EH (cell line): ENCODE results near the gene MAN2B2.

ENCODE experiments used
- DNase-seq: peaks from one replicate; pipeline ENCODE4 v3.0.0-alpha.2; 2015; ENCODE audit warnings: low read depth

The MAN2B2 gene

DNA sequence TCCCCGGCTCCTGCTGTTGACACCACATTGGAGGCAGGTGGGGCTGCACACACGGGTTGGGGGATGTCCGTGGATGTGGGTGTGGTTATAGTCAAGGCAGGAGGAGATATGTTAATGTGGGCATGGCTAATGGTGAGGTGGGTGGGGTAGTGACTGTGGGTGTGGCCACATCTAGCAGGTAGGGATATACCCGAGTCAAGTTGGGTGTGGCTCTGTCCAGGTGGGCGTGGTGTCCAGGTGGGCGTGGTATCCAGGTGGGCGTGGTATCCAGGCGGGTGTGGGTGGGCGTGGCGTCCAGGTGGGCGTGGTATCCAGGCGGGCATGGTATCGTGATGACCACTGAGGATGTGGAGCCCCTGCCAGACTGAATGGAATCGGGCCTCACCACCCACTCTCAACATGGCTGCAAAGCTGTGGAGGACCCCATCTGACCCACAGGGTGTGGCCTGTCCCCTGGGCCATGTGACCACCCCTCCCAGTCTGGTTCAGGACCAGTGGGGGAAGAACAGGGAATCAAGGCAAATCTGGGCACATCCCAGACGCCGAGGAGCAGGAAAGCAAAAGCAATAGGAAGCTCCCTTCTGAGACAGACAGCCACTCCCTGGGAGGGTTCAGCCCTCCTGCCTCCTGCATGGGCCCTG lies 21.0 kb downstream of the MAN2B2 start:
- DNase-seq: no peak

DNA sequence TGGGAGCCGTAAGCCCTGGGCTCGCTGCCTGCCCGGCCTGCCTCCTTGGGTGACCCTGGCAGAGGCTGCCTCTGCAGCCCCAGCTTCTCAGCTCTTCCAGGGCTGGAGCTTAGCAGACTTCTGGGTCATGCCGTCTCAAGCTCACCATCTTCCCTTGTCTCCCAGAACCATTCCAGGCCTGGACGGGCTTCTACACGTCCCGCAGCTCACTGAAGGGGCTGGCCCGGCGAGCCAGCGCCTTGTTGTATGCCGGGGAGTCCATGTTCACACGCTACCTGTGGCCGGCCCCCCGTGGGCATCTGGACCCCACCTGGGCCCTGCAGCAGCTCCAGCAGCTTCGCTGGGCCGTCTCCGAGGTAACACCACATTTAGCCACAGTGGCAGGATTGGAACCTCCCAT lies 22.0 kb downstream of the MAN2B2 start:
- no peak for DNase-seq

DNA sequence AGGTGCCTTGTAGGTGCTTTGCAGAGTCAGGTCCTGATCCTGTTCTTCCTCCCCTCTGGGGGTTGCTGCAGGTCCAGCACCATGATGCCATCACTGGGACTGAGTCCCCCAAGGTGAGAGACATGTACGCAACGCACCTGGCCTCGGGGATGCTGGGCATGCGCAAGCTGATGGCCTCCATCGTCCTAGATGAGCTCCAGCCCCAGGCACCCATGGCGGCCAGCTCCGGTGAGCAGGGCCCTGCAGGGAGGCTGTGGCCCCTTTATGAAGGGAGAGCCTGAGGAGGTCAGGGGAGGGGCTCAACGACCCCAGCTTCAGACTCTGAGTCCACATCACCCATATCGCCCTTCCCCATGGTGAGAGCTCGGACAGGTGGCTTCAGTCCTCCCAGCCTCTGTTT lies 23.1 kb downstream of the MAN2B2 start:
- no peak for DNase-seq

DNA sequence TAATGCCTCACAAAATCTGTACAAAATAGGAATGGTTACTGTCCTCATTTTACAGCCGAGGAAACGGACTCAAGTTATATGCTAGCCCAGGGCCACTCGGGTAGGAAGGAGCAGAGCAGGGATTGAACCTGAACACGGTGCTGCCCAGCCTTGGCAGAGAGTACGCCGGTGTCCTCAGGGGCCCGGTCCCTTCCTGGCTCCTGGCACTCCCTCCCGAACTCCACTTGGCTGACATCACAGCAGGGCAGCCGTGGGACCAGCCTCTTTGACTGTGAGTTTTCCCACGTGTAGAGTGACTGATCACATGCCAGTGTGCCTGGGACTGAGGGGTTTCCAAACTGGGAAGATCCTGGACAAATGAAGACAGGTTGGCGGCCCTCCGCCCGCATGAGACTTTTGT lies 23.7 kb downstream of the MAN2B2 start:
- DNase-seq: no peak

DNA sequence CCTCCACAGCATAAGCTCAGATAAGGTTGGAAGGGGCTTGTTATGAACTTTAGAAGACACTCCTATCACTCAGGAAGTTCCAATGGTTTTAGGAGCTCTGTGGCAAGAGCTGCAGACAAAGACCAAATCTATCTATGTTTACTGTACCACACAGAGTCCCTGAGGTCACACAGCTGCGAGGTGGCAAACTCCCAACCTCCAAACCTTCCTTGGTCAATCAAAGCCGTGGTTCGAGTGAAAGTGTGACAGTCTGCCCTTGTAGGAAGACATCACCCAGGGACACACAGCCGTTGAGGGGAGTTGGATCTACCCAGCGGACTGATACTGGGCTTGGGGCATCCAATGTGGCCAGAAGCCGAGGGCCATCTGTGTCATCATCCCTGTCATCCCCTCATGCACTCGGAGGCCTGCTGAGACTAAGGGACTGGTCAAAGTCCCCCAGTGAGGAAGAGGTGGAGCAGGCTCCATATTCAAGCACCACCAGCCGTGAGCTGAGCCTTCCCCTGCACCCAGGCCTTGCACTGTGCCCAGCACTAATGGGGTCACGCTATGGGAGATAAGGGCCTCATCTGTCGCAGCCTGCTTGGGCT lies 26.8 kb downstream of the MAN2B2 start:
- DNase-seq: no peak

DNA sequence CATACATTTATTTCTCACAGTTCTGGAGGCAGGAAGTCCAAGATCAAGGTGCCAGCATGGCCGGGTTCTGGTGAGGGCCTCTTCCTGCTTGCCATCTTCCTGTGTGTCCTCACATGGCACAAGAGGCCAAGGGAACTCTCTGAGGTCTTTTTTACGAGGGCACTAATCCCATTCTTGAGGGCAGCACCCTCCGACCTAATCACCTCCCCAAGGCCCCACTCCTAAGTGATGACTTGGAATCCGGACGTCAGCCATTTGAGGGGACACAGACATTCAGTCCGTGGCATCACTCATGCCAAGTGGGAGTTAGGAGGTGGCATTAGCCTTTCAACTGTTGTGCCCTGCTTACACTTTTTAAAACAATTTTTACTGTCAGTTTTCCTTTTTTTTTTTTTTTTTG lies 27.3 kb downstream of the MAN2B2 start:
- DNase-seq: no peak

DNA sequence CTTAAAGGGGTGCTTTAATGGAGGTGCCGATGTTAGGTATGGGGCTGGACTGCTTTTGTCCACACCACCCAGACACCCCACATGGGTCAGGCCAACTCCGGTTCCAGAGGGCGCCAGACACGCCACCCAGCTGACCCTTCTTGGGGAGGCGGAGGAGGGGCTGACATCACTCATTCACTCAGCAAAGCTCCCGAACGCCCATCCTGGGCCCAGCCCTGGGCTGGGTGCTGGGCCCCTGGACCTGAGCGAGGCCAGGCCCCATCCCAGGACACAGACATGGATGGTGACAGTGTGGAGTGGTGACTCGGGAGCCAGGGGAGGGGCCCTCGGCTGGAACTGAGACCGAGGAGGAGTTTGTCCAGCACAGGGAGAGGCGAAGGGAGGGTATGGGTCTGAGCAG lies 28.1 kb downstream of the MAN2B2 start:
- no peak for DNase-seq

DNA sequence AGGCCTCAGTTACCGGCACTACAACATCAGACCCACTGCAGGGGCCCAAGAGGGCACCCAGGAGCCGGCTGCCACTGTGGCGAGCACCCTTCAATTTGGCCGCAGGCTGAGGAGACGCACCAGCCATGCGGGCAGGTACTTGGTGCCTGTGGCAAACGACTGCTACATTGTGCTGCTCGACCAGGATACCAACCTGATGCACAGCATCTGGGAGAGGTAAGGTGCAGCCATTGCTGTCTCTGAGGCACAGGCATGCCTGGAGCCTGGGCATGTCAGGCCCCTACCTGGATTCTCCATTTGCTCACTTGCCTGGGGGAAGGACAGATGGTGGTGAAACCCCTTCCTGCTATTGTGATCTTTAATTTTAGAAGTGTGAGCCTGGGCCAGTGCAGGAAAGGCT lies 30.1 kb downstream of the MAN2B2 start:
- no peak for DNase-seq

DNA sequence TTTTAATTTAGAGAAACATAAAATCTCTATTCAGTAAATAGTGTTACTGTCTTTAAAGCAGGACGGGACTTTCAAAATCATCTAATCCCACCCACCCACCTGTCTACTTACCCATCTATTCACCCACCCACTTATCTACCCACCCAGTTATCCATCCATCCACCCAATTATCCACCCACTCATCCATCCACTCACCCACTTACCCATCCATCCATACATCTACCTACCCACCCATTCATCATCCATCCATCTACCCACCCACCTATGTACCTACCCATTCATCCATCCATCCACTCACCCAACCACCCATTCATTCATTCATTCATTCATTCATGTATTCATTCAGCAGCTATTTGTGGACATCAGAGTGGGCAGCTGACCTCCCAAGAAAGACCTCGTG lies 30.6 kb downstream of the MAN2B2 start:
- no peak for DNase-seq

DNA sequence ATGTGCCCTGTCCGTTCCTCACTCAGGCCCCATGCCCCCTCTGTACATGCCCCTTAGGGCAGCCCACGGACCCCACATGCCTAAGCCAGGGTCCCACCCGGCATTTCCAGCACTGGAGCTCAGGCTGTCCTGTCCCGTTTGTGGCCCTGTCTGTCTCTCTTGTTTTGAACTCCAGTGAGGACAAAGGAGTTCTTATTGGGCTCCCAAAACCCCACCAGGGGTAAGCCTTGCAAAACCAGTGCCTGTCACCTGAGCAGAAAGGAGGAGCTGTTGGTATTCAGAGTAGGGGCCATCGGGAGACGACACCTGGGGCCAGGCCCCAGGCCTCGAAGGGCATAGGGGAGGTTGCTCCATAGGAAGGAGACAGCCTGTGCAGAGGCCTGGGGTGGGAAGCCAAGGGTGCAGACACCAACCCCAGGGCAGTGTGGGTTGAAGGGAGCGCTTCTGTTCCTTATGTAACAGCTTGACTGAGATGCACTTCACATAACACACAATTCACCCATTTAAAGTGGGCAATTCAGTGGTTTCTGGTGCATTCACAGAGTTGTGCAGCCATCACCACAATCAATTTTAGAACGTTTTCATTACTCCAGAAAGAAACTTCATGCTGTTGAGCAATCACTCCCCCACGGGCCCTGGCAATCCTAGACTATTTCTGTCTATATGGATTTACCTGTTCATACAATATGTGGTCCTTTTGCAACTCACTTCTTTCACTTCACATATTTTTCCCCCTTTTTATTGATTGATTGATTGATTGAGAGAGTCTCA lies 31.7 kb downstream of the MAN2B2 start:
- DNase-seq: no peak

DNA sequence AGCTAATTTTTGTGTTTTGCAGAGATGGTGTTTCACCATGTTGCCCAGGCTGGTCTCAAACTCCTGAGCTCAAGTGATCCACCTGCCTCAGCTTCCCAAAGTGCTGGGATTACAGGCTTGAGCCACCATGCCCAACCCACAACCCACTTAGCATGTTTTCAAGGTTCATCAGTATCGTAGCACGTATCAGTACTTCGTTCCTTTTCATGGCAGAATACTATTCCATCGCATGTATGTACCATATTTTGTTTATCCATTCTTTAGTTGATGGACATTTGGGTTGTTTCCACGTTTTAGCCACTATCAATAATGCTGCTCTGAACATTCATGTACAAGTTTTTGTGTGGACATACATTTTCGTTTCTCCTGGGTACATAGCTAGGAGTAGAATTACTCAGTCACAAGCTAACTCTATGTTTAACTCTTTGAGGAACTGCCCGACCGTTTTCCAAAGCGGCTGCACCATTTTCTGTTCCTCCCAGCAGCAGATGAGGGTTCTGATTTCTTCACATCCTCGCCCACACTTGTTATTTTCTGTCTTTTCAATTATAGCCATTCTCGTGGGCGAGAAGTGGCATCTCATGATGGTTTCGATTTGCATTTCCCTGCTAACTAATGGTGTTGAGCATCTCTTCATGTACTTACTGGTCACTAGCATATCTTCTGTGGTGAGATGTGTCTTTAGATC lies 32.5 kb downstream of the MAN2B2 start:
- DNase-seq: no peak

DNA sequence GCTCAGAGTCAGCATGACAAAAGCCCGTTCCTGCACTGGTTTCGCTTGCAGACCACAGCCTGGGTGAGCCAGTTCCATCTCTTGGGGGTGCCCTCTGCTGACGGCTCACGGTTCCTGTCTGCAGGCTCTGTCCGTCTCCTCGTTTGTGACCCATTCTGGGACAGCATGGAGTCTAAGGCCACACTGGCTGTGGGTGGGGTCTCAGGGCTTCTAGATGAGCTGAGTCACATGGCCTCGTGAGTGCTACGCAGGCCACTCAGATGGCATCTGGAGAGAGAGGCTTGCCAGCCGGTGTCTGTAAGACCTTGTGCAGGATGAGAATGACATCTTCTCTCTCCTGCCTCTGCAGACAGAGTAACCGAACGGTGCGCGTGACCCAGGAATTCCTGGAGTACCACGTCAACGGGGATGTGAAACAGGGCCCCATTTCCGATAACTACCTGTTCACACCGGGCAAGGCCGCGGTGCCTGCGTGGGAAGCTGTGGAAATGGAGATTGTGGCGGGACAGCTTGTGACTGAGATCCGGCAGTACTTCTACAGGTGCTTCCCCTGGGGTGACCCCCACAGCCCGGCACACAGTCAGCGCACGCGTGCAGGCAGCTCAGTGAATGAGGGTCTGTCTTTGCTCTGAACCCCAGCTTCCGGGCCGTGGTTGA lies 33.9 kb downstream of the MAN2B2 start:
- DNase-seq: no peak

DNA sequence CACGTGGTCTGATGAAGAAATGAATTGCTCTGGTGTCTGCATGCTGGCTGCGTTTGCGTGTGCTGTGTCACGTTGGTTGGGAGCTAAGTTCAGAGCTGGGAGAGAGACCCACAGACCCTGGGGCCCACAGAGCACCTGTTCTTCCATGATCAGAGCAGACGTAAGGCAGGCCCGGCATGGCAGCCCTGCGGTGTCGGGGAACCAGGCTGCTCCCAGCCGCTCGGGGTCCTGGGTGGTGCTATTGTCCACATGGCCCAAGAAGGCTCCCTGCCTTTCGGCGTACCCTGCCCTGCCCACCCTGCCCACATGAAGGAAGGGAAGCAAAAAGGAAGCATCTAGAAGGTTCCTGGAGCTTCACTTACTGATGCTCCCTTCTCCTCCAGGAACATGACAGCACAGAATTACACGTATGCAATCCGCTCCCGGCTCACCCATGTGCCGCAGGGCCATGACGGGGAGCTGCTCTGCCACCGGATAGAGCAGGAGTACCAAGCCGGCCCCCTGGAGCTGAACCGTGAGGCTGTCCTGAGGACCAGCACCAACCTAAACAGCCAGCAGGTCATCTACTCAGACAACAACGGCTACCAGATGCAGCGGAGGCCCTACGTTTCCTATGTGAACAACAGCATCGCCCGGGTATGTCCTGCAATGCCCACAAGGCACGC lies 34.6 kb downstream of the MAN2B2 start:
- DNase-seq: no peak

DNA sequence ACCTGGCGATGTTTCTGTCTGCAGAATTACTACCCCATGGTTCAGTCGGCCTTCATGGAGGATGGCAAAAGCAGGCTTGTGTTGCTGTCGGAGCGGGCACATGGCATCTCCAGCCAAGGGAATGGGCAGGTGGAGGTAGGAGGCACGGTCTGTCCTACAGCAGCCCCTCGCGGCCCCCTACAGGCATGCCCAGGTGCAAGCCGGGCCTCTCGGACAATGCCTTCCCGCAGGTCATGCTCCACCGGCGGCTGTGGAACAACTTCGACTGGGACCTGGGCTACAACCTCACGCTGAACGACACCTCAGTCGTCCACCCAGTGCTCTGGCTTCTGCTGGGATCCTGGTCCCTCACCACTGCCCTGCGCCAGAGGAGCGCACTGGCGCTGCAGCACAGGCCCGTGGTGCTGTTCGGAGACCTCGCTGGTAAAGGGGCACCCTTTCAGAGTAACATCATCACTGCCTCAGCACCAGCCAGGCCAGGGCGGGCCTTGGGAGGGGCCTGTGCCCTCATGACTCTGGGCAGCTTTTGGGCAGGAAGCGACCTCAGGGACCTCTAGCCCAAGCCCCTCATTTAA lies 36.0 kb downstream of the MAN2B2 start:
- no peak for DNase-seq

DNA sequence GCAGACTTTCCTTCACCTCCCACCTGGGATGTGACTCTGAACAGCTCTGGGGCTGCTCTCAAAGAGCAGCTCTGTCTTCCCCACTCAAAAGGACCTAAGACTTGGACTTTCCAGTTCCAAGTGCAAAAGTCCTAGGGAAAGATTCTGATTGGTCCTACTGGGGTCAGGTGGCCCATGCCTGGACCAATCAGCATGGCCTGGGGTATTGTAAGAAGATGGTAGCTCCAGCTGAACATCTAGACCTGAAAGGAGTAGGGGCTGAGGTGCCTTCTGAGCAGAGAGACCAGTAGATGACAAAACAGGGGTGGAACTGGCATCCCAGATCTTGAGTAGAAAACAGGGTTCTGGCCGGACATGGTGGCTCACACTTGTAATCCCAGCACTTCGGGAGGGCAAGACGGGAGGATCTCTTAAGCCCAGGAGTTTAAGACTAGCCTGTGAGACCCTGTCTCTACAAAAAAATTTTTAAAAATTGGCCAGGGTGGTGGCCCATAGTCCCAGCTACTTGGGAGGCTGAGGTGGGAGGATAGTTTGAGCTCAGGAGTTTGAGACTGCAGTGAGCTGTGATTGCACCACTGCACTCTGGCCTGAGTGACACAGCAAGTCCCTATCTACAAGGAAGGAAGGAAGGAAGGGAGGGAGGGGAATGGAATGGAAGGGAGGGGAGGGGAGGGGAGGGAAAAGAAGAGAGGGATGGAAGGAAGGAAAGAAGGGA lies 38.1 kb downstream of the MAN2B2 start:
- no peak for DNase-seq

DNA sequence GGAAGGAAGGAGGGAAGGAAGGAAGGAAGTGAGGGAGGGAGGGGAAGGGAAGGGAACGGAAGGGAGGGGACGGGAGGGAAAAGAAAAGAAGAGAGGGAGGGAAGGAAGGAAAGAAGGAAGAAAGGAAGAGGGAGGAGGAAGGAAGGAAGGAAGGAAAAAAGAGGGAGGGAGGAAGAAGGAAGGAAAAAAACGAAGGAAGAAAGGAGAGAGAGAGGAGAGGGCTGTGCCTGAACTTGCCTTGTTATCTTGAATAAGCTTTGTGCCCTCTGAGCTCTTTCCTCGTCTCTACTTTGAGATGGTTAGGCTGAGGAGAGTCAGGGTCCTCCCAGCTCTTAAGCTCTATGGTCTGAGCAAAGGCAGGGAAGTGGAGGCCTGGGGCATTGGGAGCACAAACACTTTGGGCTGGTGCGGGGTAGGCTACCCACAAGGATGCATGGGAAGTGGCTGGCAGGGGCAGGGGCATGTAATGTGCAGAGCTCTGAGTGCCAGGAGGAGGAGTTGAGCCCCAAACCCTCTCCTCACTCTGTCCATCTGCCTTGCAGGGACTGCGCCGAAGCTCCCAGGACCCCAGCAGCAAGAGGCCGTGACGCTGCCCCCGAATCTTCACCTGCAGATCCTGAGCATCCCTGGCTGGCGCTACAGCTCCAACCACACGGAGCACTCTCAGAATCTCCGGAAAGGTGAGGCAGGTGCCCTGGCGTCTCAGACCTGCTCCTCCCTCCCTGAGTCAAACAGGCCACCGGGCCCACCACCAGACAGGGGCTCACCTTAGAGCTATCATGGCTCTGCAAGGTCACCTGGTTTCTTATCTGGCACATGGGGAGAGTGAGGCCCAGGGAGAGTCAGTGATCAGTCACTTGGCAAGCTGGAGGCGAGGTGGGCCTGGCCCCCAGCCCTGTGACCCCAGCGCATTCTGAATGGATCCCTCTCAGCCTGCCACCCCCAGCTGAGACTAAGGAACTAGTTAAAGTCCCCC lies 39.0 kb downstream of the MAN2B2 start:
- no peak for DNase-seq

DNA sequence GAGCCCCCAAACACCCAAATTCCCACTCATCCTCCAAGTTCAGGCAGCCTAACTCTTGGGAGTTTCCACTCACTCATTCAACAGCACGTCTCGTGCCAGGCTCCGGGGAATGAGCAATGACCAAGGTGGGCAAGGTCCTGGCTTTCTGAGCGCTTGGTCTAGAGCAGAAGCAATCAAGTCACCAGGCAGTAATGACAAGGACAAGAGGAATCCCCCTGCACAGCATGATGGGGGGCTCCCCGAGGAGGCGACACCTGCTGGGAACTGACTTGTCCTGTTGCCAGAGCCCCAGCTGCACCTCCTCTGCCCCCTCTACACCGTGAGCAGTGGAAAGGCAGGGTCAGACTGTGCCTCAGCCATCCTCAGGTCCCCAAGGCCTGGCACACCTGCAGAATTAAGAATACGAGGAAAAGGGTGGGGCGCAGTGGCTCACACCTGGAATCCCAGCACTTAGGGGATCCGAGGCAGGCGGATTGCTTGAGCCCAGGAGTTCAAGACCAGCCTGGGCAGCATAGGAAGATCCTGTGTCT lies 39.8 kb downstream of the MAN2B2 start:
- no peak for DNase-seq

DNA sequence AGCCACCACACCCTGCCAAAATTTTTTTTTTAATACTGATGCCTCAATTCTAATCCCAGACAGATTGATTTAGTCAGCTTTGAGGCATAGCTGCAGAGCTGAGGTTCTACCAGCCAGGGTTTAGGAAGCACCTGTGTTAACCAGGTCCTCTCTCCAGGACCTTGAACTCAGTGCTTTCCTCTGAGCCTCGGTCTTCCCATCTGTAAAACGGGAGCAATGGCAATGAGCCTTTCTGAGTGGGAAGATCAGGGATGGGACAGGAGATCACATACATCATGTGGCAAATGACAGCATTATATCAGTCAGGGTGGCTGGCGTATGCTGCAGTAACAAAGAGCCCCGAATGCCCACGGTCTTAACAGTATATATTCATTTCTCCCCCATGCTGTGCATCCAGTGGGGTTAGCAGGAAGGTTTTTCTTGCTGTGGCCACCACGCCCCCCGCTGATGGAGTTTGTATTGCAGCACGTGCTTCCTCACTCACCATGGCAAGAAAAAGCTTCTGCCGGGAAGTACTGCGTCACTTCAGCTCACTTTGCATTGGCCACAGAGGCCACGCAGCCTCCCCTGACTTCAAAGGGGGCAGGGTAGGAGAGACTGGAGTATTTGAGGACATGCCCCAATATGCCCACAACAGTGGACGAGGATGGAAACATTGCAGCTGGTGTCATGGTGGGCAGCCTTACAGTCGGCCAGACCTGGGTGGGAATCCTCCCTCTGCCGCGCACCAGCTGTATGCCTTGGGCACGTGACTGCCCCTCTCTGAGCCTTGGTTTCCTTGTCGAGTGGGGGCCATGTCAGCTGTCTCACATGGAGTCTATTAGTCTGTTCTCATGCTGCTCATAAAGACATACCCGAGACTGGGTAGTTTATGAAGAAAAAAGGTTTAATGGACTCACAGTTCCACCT lies 41.4 kb downstream of the MAN2B2 start:
- no peak for DNase-seq
